K562 (cell line): ENCODE measurements around the gene RPS6KA4. TPM values are rescaled to one million over a fixed set of nuclear protein-coding genes. Genes with fewer than 3 reads are reported as not detected.

Experiments used
- ARID1B ChIP-seq: fragments of 450-650 bp; IDR thresholded peaks from 2 replicates; pipeline ENCODE4 v1.6.1; 2016; ENCODE audit warnings: antibody characterized with exemption, mild to moderate bottlenecking, inconsistent platforms
- CBFA2T2 ChIP-seq: fragments of 450-650 bp; conservative IDR thresholded peaks from 2 replicates; pipeline ENCODE4 v1.6.1; 2017; ENCODE audit warnings: mild to moderate bottlenecking
- CREM ChIP-seq: IDR thresholded peaks from 2 replicates; pipeline ENCODE4 v1.6.1; 2014; ENCODE audit warnings: antibody characterized with exemption, low read depth
- EHMT2 ChIP-seq: fragments of 450-650 bp; IDR thresholded peaks from 2 replicates; pipeline ENCODE4 v1.6.1; 2018; ENCODE audit warnings: antibody characterized with exemption
- ETV5 ChIP-seq: sonication (generic); formaldehyde crosslinking; IDR thresholded peaks from 2 replicates; pipeline ENCODE4 v1.4.0; 2020; ENCODE audit warnings: low read depth, mild to moderate bottlenecking, missing genetic modification reagents
- EZH2 ChIP-seq: IDR thresholded peaks from 2 replicates; pipeline ENCODE4 v1.6.1; 2012; ENCODE audit warnings: low read depth, mild to moderate bottlenecking, inconsistent platforms, low read length, borderline replicate concordance
- HLTF ChIP-seq: fragments of 450-650 bp; IDR thresholded peaks from 2 replicates; pipeline ENCODE4 v1.6.1; 2016
- MEF2D ChIP-seq: conservative IDR thresholded peaks from 2 replicates; pipeline ENCODE4 v1.6.1; 2016; ENCODE audit warnings: low read depth, missing genetic modification characterization, missing compliant biosample characterization
- MIER1 ChIP-seq: fragments of 450-650 bp; IDR thresholded peaks from 2 replicates; pipeline ENCODE4 v1.6.1; 2016; ENCODE audit warnings: antibody characterized with exemption, mild to moderate bottlenecking, low read depth
- NCOA4 ChIP-seq: fragments of 450-650 bp; IDR thresholded peaks from 2 replicates; pipeline ENCODE4 v1.6.1; 2018; ENCODE audit warnings: mild to moderate bottlenecking; ENCODE audit not compliant: partially characterized antibody
- POLR2A ChIP-seq: fragments of 450-650 bp; conservative IDR thresholded peaks from 2 replicates; pipeline ENCODE4 v1.6.1; 2016
- SRSF1 ChIP-seq: fragments of 200-400 bp; formaldehyde crosslinking; IDR thresholded peaks from 2 replicates; pipeline ENCODE4 v1.6.1; 2017; ENCODE audit warnings: mild to moderate bottlenecking, low read depth, low read length, moderate library complexity
- TAF1 ChIP-seq: IDR thresholded peaks from 2 replicates; pipeline ENCODE4 v1.6.1; 2011; ENCODE audit warnings: mild to moderate bottlenecking, low read length, moderate library complexity; ENCODE audit not compliant: insufficient read depth, control insufficient read depth, severe bottlenecking; ENCODE audit errors: extremely low read depth
- U2AF2 ChIP-seq: fragments of 200-400 bp; formaldehyde crosslinking; optimal IDR thresholded peaks from 2 replicates; pipeline ENCODE3; 2017; ENCODE audit warnings: low read depth, mild to moderate bottlenecking, low read length
- ZKSCAN1 ChIP-seq: fragments of 150-350 bp; IDR thresholded peaks from 2 replicates; pipeline ENCODE4 v1.6.1; 2016; ENCODE audit warnings: low read depth, low read length
- ZNF175 ChIP-seq: fragments of 200-800 bp; sonication (Bioruptor generic); IDR thresholded peaks from 2 replicates; pipeline ENCODE4 v1.6.1; 2016; ENCODE audit warnings: low read depth, mild to moderate bottlenecking, missing genetic modification characterization, missing compliant biosample characterization
- ZNF354B ChIP-seq: fragments of 250-450 bp; sonication (Bioruptor Pico); IDR thresholded peaks from 2 replicates; pipeline ENCODE4 v1.4.0; 2020
- ZNF408 ChIP-seq: fragments of 250-450 bp; sonication (Bioruptor Pico); IDR thresholded peaks from 2 replicates; pipeline ENCODE4 v1.4.0; 2020; ENCODE audit warnings: low read depth, mild to moderate bottlenecking, moderate library complexity
- ZNF589 ChIP-seq: fragments of 200-800 bp; sonication (Bioruptor generic); IDR thresholded peaks from 2 replicates; pipeline ENCODE4 v1.6.1; 2016; ENCODE audit warnings: low read depth, missing genetic modification characterization, missing compliant biosample characterization
- ZNF707 ChIP-seq: fragments of 250-450 bp; sonication (Bioruptor Pico); conservative IDR thresholded peaks from 2 replicates; pipeline ENCODE4 v1.8.0; 2022; ENCODE audit warnings: inconsistent platforms, mild to moderate bottlenecking, moderate library complexity
- ZNF75A ChIP-seq: fragments of 450-650 bp; formaldehyde crosslinking; IDR thresholded peaks from 2 replicates; pipeline ENCODE4 v1.4.0; 2020; ENCODE audit warnings: mild to moderate bottlenecking
- polyA plus RNA-seq, 8 experiments: library from polyadenylated mRNA; depleted of rRNA in 4 of 8; stranded (reverse) in 5 of 8; unstranded in 3 of 8; fragments of >200 nt; fragmentation: Nextera tagmentation in 2 of 8; fragmentation: Illumina TruSeq in 1 of 8; extraction: Ambion mirVana in 2 of 8; extraction: Trizol in 1 of 8; gene quantifications; 2 replicates each; pipeline versions ENCODE4 v1.2.1 to v1.2.3, GENCODE V29; 2011 to 2014; ENCODE audit warnings: inconsistent platforms in 1 of 8, missing spikeins in 1 of 8
- total RNA-seq, 7 experiments: library from RNA; depleted of rRNA in 6 of 7; stranded (reverse); fragments of >200 nt in 6 of 7; fragmentation: Illumina TruSeq in 2 of 7; extraction: Trizol in 2 of 7; gene quantifications; 2 replicates each; pipeline versions ENCODE4 v1.2.1 to v1.2.3, GENCODE V29; 2011 to 2021; ENCODE audit warnings: low replicate concordance in 1 of 7
- TF ChIP-seq, protein P1 (sequence below): sonication (generic); formaldehyde crosslinking; IDR thresholded peaks from 2 replicates; pipeline ENCODE4 v1.8.0; 2022; ENCODE audit warnings: mild to moderate bottlenecking, missing genetic modification reagents
- TF ChIP-seq, protein P2 (sequence below): fragments of 450-650 bp; IDR thresholded peaks from one replicate; pipeline ENCODE4 v1.6.1; 2018; ENCODE audit warnings: mild to moderate bottlenecking, moderate library complexity; ENCODE audit not compliant: partially characterized antibody
- TF ChIP-seq, protein P3 (sequence below): fragments of 450-650 bp; IDR thresholded peaks from 2 replicates; pipeline ENCODE4 v1.6.1; 2018; ENCODE audit not compliant: partially characterized antibody

Gene RPS6KA4
- total and polyA plus RNA-seq, 9 of the 15 experiments (the other 6 are each of a cell fraction or from before 2014, with no cell fraction given): 0.15 to 23.8 (median 9.8) TPM

DNA sequence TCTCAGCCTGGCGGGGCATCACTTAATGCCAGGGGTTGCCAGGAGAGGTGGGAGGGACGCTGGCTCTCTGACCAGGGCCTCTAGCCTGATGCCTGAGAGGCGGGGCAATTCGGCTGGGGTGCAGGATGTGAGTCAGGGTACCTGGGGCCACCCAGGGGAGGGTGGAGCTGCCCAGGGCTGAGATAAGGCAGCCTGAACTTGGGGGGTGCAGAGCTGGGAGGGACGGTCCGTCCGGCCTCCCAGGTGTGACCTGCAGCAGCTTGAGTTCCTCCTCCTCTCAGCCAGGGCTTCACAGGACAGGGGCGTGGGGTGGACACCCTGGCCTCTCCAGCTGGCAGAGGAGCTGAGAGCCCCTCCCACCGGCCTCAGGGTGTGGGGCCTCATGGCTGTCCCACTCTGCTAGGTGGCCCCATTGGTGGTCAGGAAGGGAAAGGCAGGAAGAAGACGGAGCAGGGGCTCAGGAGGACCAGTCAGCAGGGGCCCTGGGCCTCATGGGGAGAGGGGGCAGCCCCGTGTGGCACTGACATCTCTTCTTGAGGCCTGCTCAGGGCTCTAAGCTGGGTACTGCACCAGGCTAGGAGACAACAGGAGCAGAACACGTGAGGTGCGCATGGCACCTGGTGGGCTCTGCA lies 942 bp upstream of the RPS6KA4 start (continued):
- no peak for TF ChIP-seq ZNF75A (CRISPR knock-in tag)
- TF ChIP-seq, protein P1, sequence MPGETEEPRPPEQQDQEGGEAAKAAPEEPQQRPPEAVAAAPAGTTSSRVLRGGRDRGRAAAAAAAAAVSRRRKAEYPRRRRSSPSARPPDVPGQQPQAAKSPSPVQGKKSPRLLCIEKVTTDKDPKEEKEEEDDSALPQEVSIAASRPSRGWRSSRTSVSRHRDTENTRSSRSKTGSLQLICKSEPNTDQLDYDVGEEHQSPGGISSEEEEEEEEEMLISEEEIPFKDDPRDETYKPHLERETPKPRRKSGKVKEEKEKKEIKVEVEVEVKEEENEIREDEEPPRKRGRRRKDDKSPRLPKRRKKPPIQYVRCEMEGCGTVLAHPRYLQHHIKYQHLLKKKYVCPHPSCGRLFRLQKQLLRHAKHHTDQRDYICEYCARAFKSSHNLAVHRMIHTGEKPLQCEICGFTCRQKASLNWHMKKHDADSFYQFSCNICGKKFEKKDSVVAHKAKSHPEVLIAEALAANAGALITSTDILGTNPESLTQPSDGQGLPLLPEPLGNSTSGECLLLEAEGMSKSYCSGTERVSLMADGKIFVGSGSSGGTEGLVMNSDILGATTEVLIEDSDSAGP (CRISPR knock-in tag): no peak
- no peak for TF ChIP-seq TAF1
- no peak for TF ChIP-seq CREM
- peak; percentile 68 for TF ChIP-seq ARID1B
- TF ChIP-seq, protein P2, sequence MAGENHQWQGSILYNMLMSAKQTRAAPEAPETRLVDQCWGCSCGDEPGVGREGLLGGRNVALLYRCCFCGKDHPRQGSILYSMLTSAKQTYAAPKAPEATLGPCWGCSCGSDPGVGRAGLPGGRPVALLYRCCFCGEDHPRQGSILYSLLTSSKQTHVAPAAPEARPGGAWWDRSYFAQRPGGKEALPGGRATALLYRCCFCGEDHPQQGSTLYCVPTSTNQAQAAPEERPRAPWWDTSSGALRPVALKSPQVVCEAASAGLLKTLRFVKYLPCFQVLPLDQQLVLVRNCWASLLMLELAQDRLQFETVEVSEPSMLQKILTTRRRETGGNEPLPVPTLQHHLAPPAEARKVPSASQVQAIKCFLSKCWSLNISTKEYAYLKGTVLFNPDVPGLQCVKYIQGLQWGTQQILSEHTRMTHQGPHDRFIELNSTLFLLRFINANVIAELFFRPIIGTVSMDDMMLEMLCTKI: no peak
- TF ChIP-seq MIER1: no peak
- no peak for TF ChIP-seq ZNF408 (CRISPR knock-in tag)
- no peak for TF ChIP-seq MEF2D (tag)
- TF ChIP-seq, protein P3, sequence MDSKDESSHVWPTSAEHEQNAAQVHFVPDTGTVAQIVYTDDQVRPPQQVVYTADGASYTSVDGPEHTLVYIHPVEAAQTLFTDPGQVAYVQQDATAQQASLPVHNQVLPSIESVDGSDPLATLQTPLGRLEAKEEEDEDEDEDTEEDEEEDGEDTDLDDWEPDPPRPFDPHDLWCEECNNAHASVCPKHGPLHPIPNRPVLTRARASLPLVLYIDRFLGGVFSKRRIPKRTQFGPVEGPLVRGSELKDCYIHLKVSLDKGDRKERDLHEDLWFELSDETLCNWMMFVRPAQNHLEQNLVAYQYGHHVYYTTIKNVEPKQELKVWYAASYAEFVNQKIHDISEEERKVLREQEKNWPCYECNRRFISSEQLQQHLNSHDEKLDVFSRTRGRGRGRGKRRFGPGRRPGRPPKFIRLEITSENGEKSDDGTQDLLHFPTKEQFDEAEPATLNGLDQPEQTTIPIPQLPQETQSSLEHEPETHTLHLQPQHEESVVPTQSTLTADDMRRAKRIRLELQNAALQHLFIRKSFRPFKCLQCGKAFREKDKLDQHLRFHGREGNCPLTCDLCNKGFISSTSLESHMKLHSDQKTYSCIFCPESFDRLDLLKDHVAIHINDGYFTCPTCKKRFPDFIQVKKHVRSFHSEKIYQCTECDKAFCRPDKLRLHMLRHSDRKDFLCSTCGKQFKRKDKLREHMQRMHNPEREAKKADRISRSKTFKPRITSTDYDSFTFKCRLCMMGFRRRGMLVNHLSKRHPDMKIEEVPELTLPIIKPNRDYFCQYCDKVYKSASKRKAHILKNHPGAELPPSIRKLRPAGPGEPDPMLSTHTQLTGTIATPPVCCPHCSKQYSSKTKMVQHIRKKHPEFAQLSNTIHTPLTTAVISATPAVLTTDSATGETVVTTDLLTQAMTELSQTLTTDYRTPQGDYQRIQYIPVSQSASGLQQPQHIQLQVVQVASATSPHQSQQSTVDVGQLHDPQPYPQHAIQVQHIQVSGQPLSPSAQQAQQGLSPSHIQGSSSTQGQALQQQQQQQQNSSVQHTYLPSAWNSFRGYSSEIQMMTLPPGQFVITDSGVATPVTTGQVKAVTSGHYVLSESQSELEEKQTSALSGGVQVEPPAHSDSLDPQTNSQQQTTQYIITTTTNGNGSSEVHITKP: peak; percentile 32
- TF ChIP-seq POLR2A: peak; percentile 61
- TF ChIP-seq ZNF707 (CRISPR knock-in tag): no peak
- 0 out of 2 replicates have a peak, but pooled peaks have one; percentile 2 for TF ChIP-seq CBFA2T2
- no peak for TF ChIP-seq U2AF2
- TF ChIP-seq HLTF: 0 out of 2 replicates have a peak, but pooled peaks have one; percentile 15
- no peak for TF ChIP-seq ZKSCAN1
- 0 out of 2 replicates have a peak, but pooled peaks have one; percentile 43 for TF ChIP-seq ZNF175 (CRISPR knock-in tag)
- TF ChIP-seq EZH2: no peak
- no peak for TF ChIP-seq NCOA4
- no peak for TF ChIP-seq EHMT2
- no peak for TF ChIP-seq SRSF1
- no peak for TF ChIP-seq ZNF354B
- peak; percentile 80 for TF ChIP-seq ETV5 (CRISPR knock-in tag)
- TF ChIP-seq ZNF589: no peak
